Measurements from ENCODE around the gene ARHGAP23.

GRCh38 chr17:38436386-38436785 is 8.1 kb downstream of the ARHGAP23 start:
- TF ChIP-seq CTCF (IDR thresholded peaks at IDR 0.05; ENCODE audit: insufficient read depth, low read length, poor library complexity, severe bottlenecking) (no peak), EZH2phosphoT487 (conservative IDR thresholded peaks at IDR 0.05; ENCODE audit: low read length) (no peak)
